HUES48 (cell line): ENCODE measurements around the gene HTRA3.

Experiments
- H3K27ac ChIP-seq: one replicate; pipeline ENCODE4 v1.7.0; 2013; ENCODE audit warnings: low read depth, low read length, inconsistent platforms
- H3K27me3 ChIP-seq: 2 replicates; pipeline ENCODE4 v1.6.1; 2013; ENCODE audit warnings: mild to moderate bottlenecking, low read length; ENCODE audit not compliant: control insufficient read depth, insufficient read depth
- H3K36me3 ChIP-seq: 2 replicates; pipeline ENCODE4 v1.6.1; 2013; ENCODE audit warnings: low read length; ENCODE audit not compliant: control insufficient read depth, insufficient read depth
- H3K4me1 ChIP-seq: 2 replicates; pipeline ENCODE4 v1.6.1; 2013; ENCODE audit warnings: mild to moderate bottlenecking, low read length; ENCODE audit not compliant: control insufficient read depth, insufficient read depth
- H3K4me3 ChIP-seq: 2 replicates; pipeline ENCODE4 v1.5.1; 2013; ENCODE audit warnings: mild to moderate bottlenecking, low read depth, low read length
- H3K9ac ChIP-seq: 2 replicates; pipeline ENCODE4 v1.6.1; 2013; ENCODE audit warnings: mild to moderate bottlenecking, low read depth, low read length, moderate library complexity
- H3K9me3 ChIP-seq: 2 replicates; pipeline ENCODE4 v1.6.1; 2013; ENCODE audit warnings: low read length; ENCODE audit not compliant: control insufficient read depth, insufficient read depth

HTRA3 gene

DNA sequence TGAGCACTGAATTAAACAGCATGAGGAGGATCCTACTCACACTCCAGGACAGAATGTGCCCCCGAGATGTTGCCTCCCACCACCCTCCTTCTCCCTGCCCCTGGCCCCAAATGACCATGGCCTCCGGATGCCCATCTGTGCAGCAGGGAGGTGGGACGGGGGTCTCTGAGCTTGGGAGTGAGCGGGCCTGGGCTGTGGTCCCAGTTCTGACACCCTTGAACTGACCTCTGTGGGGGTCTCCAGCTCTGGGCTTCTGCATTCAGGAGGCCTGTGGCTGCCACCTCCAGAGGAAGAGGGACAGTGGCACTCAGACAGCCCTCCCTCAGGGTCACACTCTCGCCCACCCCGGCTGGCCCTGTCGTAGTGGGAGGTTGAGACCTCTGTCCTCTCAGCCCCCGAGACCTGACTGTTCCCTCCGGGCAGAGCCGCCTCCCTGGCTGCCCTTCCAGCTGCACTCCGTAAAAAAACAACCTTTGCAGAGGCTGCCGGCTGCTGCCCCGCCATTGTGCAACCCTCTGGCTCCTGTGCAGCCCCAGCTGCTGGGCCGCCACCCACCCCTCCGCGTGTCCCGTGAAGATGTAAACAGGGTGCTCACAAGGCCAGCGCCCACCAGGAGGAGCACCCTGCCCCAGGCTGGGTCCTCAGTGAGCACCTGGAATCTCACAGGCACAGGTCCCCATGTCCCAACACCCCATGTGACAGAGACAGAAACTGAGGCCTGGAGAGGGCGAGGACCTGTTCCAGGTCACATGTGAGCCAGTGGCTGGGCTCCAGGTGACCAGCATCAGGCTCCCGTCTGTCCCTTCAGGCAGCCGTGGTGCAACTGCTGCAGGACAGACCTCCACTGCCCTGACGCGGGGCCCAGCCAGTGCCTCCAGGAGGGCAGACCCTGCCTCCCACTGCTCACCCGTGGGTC is 39.6 kb downstream of the HTRA3 start:
- Histone ChIP-seq H3K4me1 (no peaks in the 10 kb centered on the region), H3K27ac (no peak overlapping the region), H3K4me3 (no peak overlapping the region), H3K9me3 (no peaks in the 10 kb centered on the region), H3K9ac (no peak overlapping the region), H3K36me3 (no peaks in the 10 kb centered on the region), H3K27me3 (no peaks in the 10 kb centered on the region)

DNA sequence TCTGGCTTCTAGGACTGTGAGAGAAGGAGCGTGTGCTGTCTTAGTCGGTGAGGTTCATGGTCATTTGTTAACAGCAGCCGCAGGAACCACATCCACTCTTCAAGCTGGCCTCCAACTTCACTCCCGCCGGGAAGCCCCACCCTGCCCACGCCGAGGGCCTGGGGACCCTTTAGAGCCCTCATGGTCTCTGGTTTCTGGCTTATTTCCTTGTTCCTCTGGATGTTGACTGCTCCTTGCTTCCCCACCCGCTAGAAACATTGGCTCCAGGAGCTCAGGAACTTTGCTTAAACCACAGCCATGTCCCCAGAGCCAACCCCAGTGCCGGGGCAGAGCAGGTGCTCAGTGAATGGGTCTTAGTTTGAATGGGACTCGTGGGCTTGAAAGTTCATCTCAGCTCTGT is 40.8 kb downstream of the HTRA3 start:
- H3K27ac ChIP-seq, result no peak overlapping the region
- H3K36me3 ChIP-seq, result no peaks in the 10 kb centered on the region
- peaks cover 5% of the 10 kb centered on the region for H3K4me1 ChIP-seq
- no peak overlapping the region for H3K4me3 ChIP-seq
- no peak overlapping the region for H3K9ac ChIP-seq
- H3K27me3 ChIP-seq, result no peaks in the 10 kb centered on the region
- H3K9me3 ChIP-seq, result no peaks in the 10 kb centered on the region

DNA sequence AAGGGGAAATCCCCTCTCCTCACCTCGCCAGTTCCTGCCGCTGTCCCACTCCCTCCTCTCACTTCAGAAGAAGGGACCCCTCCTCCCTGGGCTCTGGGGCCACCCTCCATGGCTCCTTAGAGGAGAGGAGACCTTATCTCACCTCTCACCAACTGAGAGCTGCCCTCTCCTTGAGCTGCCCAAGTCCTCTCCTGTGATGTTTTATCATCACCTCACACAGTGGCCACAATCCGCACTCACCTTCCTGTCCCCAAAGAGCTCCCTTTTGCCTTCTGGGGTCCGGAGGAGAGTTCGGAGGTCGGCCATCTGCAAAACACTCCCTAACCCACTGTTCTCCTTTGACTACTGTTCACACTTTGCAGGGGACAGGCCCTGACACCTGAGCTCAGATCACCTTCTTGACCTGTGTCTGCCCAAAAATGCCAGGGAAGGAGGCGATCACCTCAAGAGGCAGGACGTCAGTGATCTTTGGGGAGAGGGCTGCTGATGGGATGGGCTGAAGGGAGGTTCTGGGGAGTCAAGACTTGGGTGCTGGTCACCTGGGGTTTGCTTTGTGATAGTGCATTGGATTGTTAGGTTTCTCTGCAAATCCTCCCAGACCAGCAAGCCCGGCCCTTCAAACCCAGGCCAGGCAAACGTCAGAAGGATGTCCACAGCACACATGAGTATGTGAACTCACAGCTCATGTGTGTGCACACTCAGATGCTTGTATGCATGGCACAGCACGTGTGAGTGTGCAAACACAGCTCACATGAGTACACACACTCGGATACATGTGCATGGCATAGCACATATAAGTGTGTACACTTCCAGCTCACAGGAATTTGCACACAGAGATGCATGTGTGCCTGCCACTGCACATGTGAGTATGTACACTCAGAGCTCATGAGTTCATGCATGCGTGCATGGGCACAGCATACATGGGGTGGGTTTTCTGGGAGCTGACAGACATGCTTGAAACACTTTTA is 41.8 kb downstream of the HTRA3 start:
- Histone ChIP-seq H3K27me3 (no peaks in the 10 kb centered on the region), H3K36me3 (no peaks in the 10 kb centered on the region), H3K9ac (no peak overlapping the region), H3K4me3 (no peak overlapping the region), H3K9me3 (no peaks in the 10 kb centered on the region), H3K4me1 (peaks cover 15% of the 10 kb centered on the region), H3K27ac (no peak overlapping the region)

DNA sequence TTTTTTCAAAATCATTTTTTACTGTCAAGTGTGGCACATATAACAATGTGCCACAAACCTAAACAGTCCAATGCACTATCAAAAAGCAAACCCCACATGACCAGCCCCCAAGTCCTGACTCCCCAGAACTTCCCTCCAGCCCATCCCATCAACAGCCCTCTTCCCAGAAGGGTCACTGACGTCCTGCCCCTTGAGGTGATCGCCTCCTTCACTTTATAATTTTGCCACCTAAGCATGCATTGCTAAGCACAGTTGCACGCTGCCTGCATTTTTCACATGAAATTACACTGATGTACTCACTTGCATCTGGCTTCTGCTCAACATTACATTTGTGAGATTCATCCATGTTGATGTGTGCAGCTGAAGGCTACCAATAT is 42.5 kb downstream of the HTRA3 start:
- H3K9me3 ChIP-seq, result no peaks in the 10 kb centered on the region
- no peaks in the 10 kb centered on the region for H3K36me3 ChIP-seq
- H3K4me1 ChIP-seq, result peaks cover 18% of the 10 kb centered on the region
- no peak overlapping the region for H3K27ac ChIP-seq
- H3K9ac ChIP-seq, result no peak overlapping the region
- no peaks in the 10 kb centered on the region for H3K27me3 ChIP-seq
- H3K4me3 ChIP-seq, result no peak overlapping the region

DNA sequence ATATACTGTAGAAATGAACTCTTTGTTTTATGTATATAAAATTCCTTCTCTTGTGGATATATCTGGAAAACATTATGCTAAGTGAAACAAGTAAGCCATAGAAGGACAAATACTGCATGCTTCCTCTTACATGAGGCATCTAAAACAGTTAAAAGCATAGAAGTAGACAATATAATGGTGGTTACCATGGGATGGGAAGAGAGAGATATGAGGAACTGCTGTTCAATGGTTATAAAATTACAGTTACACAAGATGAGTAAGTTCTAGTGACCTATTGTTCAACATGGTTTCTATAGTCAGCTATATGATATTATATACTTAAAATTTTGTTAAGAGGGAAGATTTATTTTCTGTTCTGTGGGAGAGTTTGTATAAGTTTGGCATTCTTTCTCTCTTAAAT is 43.4 kb downstream of the HTRA3 start:
- Histone ChIP-seq H3K27me3 (no peaks in the 10 kb centered on the region), H3K9ac (no peak overlapping the region), H3K9me3 (no peaks in the 10 kb centered on the region), H3K4me1 (peaks cover 18% of the 10 kb centered on the region), H3K27ac (no peak overlapping the region), H3K4me3 (no peak overlapping the region), H3K36me3 (no peaks in the 10 kb centered on the region)

DNA sequence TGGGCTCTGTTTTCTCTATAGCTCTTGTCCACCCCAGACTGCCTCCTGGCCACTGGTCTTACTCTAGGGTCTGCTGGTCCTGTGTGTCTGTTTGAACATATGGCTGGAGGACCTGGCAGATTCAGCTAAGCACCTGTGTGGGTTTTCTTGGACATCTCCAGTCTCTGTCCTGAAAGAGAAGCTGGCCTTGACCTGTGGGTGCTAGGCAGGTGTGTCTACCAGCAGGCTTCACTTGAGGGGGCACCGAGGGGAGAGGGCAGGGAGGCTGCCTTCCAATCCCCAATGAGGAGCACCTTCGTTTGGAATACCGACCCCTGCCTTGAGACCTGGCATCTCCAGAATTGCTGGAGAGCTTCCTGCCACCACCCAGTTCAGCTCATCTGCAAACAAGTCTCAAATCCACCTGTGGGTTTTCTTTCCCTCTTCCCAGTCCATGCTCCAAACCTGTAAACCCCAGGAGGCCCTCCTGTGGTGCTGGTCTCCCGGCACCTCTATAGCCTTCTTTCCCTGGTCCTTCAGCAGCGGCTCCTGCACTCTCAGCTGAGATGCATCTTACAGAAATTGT is 45.2 kb downstream of the HTRA3 start:
- Histone ChIP-seq H3K36me3 (no peaks in the 10 kb centered on the region), H3K27ac (no peak overlapping the region)

DNA sequence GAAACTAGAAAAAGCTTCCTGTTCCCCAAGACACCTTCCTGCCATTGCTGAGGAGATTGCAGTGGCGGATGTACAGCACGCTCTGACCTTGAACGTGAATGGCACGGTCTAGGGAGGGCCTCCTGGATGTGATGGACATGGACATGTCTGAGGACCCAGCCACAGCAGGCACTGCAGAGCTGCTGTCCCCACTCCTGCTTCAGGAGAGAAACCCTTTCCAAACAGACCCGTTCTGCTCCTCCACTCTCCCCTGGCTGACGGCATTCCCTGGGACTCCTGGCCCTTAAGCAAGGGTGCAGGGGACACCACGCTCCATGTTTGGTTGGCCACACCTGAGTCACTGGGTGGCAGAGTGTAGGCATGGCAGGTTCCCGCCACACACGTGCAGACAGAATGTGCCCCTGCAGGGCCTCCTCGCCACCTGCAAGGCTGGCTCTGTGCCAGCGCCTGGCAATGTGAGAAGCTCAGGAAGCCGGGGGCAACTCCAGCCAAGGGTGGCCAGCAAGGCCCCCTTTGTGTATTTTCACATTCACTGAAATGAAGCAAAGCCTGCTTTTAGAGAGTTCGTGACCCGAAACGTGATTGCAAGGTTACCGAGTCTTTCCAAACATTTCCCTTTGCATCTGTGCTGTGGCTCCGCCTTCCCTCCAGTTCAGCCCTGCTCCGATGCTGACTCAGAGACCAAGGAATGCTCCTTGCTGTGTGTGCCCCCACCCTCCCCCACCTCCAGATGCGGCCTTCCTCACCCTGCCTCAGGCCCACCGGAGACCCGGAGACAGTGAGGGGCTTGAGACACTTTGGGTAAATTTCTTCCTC is 46.1 kb downstream of the HTRA3 start:
- H3K4me1 ChIP-seq, result peaks cover 18% of the 10 kb centered on the region
- no peak overlapping the region for H3K9ac ChIP-seq
- H3K27me3 ChIP-seq, result no peaks in the 10 kb centered on the region
- no peak overlapping the region for H3K4me3 ChIP-seq
- no peaks in the 10 kb centered on the region for H3K9me3 ChIP-seq
- no peaks in the 10 kb centered on the region for H3K36me3 ChIP-seq
- peak overlapping the region; percentile 73 for H3K27ac ChIP-seq

More for the DNA sequence above, 45.2 kb downstream of the HTRA3 start:
- Histone ChIP-seq H3K4me1 (peaks cover 18% of the 10 kb centered on the region), H3K4me3 (no peak overlapping the region), H3K27me3 (no peaks in the 10 kb centered on the region), H3K9ac (no peak overlapping the region), H3K9me3 (no peaks in the 10 kb centered on the region)

DNA sequence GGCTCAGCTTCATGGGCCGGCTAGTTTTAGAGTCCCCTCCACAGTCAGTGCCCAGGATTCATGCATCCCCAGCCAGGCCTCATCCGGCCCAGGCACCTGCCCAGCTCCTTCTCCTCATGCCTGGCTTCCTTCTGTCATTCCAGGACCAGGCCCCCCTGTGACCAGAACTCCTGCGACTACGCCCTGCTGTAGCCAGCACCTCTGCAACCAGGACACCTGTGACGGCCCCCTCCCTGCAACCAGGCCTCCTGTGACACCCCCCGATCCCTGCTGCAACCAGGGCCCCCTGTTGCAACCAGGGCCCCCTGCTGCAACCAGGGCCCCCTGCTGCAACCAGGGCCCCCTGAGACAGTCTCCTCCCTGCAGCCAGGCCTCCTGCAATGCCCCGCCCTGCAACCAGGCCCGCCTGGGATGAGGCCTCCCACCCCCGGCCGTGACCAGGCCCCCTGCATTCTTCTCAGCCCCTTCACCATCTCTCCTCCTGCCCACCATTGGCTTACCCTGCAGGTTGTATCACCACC is 46.8 kb downstream of the HTRA3 start:
- Histone ChIP-seq H3K36me3 (no peaks in the 10 kb centered on the region), H3K9ac (no peak overlapping the region), H3K4me3 (no peak overlapping the region), H3K4me1 (peaks cover 18% of the 10 kb centered on the region), H3K9me3 (no peaks in the 10 kb centered on the region), H3K27me3 (no peaks in the 10 kb centered on the region), H3K27ac (peak overlapping the region; percentile 73)

DNA sequence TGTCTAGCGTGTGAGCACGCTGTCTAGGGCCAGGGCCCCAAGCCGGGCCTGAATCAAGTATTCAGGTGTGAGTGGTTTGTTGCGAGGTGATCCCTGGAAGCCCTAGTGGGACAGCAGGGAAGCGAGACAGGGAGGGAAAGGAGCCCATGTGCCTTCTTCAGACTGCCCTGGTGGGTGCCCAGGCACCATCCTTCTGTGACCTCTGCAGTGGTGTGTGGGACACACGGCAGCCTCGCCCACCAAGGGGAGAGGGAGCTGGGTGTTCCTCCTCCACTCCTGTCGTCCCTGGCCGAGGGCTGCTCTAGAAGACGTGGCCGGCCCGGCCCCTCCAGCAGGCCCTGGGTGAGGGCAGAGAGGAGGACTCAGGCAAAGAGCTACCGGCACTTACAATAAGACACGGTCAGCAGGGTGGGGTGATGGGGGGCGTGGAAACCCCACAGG is 47.4 kb downstream of the HTRA3 start:
- Histone ChIP-seq H3K9ac (no peak overlapping the region), H3K27me3 (no peaks in the 10 kb centered on the region), H3K27ac (peak overlapping the region; percentile 2), H3K4me1 (peaks cover 18% of the 10 kb centered on the region), H3K9me3 (no peaks in the 10 kb centered on the region), H3K4me3 (no peak overlapping the region), H3K36me3 (no peaks in the 10 kb centered on the region)

DNA sequence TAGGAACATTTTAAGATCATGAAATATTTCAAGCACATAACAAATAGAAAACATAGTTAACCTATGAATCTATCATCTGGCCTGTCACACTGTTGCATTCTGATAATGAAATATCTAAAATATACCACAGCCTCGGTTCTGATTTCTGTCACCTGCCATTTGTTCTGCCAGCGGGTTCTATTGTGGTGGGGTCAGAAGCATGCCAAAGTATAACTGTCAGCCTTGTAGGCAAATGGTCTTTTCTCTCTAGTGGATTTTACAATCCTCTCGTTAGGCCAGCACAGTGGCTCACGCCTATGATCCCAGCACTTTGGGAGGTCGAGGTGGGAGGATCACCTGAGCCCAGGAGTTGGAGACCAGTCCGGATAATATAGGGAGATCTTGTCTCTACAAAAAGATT is 47.9 kb downstream of the HTRA3 start:
- H3K27ac ChIP-seq, result no peak overlapping the region
- H3K27me3 ChIP-seq, result no peaks in the 10 kb centered on the region
- no peaks in the 10 kb centered on the region for H3K36me3 ChIP-seq
- H3K9ac ChIP-seq, result no peak overlapping the region
- peaks cover 18% of the 10 kb centered on the region for H3K4me1 ChIP-seq
- no peaks in the 10 kb centered on the region for H3K9me3 ChIP-seq
- H3K4me3 ChIP-seq, result no peak overlapping the region
